GM10248 (cell line): ENCODE results near the gene RELB.

Source experiments
- CTCF ChIA-PET: fragments of 300-600 bp; sonication (Branson Sonifier 250); formaldehyde crosslinking; extraction: SDS; loops from one replicate; lab custom pipeline; 2021; ENCODE audit warnings: antibody characterized with exemption; lab: Yijun Ruan, JAX
- POLR2A ChIA-PET: fragments of 350-650 bp; sonication (Branson Sonifier 250); formaldehyde crosslinking; extraction: SDS; loops from one replicate; lab custom pipeline; 2020; ENCODE audit warnings: antibody characterized with exemption; lab: Yijun Ruan, JAX
- DNase-seq: peaks from one replicate; pipeline ENCODE4 v3.0.0; 2012; ENCODE audit errors: extremely low spot score
- TF ChIP-seq, protein P1 (sequence below): IDR thresholded peaks from 2 replicates; pipeline ENCODE4 v1.5.1; 2012; ENCODE audit warnings: mild to moderate bottlenecking, low read depth; ENCODE audit errors: extremely low read depth, missing control alignments, control extremely low read depth

Gene RELB

DNA sequence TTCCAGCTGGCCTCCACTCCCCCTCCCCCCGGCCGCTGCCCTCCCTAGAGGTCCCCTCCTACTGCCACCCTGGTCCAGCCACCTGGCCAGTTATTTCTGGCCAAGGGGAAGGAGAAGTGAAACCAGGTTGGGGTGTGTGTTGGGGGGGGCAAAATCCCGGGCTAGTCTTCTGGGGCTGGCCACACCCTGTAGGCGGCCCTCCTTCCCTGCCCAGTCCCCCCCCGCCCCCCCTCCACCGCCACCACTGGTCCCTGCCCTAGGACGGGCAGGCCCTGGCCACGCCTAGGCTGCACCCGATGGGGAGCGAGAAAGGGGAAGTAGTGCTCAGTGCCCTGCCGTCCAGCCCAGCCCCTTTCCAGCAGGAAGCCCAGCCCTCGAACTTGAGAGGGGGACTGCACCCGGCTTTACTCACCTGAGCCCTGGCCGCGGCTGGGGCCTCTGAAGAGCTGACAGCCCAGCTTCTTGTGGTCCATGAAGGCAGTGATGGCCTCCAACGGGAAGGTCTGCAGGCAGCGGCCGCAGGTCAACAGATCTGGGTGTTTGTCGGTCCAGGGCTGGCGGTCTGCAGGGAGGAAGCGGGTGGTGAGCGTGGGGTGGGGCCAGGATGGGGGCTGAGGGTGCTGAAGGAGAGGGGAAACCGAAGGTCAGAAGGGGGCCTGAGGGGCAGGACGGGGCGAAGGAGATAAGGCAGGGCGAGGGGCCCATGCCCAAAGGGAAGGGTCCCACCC, 74.2 kb downstream of the RELB start:
- ChIA-PET CTCF (interaction anchor here (0.9 to 5.9 kb wide), 5 partner anchors 11 to 103 kb away, joined by 3 to 48 read pairs (median 4); partner anchors contain the start of genes BLOC1S3 and PPP1R37), POLR2A (interaction anchor here (0.9 kb wide), 1 partner anchor 37 kb away, joined by 4 read pairs; the partner anchor contains the start of gene CLASRP)
- TF ChIP-seq, protein P1, sequence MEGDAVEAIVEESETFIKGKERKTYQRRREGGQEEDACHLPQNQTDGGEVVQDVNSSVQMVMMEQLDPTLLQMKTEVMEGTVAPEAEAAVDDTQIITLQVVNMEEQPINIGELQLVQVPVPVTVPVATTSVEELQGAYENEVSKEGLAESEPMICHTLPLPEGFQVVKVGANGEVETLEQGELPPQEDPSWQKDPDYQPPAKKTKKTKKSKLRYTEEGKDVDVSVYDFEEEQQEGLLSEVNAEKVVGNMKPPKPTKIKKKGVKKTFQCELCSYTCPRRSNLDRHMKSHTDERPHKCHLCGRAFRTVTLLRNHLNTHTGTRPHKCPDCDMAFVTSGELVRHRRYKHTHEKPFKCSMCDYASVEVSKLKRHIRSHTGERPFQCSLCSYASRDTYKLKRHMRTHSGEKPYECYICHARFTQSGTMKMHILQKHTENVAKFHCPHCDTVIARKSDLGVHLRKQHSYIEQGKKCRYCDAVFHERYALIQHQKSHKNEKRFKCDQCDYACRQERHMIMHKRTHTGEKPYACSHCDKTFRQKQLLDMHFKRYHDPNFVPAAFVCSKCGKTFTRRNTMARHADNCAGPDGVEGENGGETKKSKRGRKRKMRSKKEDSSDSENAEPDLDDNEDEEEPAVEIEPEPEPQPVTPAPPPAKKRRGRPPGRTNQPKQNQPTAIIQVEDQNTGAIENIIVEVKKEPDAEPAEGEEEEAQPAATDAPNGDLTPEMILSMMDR = no peak
- DNase-seq = peak; percentile 96

DNA sequence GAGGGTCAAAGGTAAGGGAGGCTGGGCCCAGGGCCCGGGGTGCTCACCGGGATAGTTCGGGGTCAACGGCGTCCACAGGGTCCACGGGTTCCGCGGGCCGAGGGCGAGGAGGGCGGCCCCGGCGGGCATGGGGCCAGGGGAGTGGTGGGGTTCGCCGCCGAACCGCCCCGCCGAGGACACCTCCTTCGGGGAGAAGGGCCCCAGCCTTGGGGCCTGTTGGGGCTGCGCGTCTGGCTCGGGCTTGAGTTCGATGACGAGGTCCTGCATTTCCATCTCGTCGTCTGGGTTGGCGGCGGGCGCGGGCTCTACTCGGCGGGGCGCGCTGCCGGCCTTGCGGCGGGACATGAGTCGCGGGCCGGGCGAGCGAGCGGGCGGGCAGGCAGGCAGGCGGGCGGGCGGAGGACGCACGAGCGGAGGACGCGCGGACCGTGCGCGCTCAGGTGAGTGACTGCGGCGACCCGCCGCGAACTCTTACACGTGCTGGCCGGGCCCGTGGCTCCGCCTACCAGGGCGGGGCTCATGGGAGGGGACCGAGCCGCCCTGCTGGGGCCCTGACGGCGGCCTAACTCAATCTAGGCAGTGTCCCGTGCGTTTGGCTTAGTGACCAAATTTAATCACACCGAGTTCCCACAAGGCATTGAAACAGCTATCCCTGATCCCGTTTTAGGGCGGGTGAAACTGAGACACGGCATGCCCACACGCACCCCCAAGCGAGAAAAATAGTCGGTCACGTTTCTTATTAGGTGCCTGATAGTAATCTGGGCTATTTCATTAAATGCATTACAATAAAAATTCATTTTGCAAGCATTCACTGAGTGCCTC, 75.0 kb downstream of the RELB start, which contains the start of gene ZNF296:
Gene ZNF296, minus strand, starts transcription at position 450 of the 822 bp plus-strand sequence. Its CDS starts 105 bp downstream, at position 345.
- peak; percentile 90 for DNase-seq
- ChIA-PET POLR2A (no interaction called here), CTCF (interaction anchor here (1.6 to 5.9 kb wide), 3 partner anchors 13 to 17 kb away, joined by 3 to 48 read pairs (median 4); partner anchors contain the start of gene PPP1R37)
- TF ChIP-seq, protein P1 = no peak

DNA sequence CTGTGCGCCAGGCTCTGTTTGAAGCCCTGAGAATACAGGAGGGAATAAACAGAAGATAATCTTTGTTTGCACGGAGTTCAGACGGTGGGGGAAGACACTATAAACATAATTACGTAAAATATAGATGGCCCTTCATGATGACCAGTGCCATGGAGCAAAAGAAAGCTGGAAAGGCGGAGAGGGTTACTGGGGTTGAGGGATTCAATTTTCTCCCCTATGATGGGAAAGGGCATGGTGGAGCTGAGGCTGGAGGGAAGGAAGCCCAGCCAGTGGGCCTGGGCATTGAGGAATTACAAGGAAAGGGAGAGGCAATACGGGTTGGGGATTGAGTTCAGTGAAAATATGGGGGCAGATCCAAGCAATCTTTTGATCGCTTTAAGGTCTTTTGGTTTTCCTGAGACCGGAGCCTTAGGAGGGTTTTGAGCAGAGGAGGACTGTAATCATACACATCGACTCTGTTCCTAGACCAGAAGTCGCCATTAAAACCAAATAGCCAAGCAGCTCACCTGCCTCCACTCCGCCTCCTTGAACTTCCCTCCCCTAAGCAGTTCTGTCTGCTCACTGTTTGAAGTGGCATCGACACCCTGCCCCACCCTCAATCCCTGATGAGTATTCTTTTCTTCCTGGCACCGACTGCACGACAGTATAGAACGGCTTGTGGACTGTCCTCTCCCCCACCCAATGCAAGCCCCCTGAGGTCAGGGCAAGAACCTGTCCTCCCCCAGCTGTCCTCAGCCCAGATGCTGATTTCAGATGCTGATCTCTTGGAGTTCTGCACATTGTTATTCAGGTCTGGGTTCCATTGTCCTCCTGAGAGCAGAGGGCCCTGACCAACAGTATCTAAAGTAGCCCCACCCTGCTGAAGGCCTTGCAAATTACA, 75.8 kb downstream of the RELB start:
- TF ChIP-seq, protein P1 = no peak
- POLR2A ChIA-PET = no interaction called here

DNA sequence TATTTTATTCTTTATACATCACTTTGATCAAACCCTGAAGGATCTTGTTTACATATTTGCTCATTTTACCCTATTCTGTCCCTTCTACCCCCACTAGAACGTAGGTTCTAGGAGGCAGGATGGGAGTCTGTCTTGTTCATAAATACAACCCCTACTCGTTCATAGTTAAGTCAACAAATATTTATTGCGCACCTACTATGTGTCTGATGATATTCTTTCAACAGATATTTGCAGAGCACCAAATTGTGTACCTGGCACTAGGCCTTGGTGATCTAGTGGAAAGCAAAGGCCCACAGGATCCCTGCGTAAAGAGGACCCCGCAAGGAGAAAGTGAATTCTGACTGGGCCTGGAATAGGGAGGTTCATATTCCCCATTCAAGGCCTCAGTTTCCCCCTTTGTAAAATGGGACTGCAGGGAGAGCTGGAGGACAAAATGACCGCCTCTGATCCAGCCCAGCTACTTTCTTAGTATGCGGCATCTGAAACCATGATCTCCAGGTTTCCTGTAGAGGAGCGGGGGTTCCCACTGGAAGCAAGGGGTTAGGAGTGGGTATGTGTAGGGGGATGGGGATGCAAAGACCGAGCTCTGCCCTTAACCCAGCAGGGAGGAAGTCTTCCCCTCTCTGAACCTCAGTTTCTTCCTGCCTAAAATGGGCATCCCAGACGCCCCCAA, 77.3 kb downstream of the RELB start:
- DNase-seq = no peak
- CTCF ChIA-PET = interaction anchor here (0.9 to 2.0 kb wide), 3 partner anchors 13 to 125 kb away, joined by 3 to 11 read pairs (median 4); partner anchors contain the start of gene PPP1R37
- TF ChIP-seq, protein P1 = no peak
- POLR2A ChIA-PET = interaction anchor here (0.6 to 1.9 kb wide), 2 partner anchors 14 to 1473 kb away, joined by 3 to 8 read pairs; partner anchors contain the start of gene PPP1R37

More for the DNA sequence above, 75.8 kb downstream of the RELB start:
- no peak for DNase-seq
- CTCF ChIA-PET = interaction anchor here (1.6 to 5.9 kb wide), 2 partner anchors 12 to 17 kb away, joined by 3 to 48 read pairs; no protein-coding TSS in a partner anchor

GRCh38 chr19:45079063-45079910, 78.0 kb downstream of the RELB start, which contains the start of gene GEMIN7:
Gene GEMIN7, plus strand, starts transcription at chr19:45079260. Its CDS starts 10,855 bp downstream, at chr19:45090115.
- DNase-seq = peak; percentile 82
- TF ChIP-seq, protein P1 = peak; percentile 7
- ChIA-PET CTCF (interaction anchor here (0.9 to 2.0 kb wide), 6 partner anchors 10 to 126 kb away, joined by 3 to 11 read pairs (median 4); partner anchors contain the start of gene PPP1R37), POLR2A (interaction anchor here (0.6 to 1.9 kb wide), 2 partner anchors 13 to 30 kb away, joined by 5 to 8 read pairs; partner anchors contain the start of gene PPP1R37)
